B cell (primary cell): Measurements from ENCODE around the gene CD99L2. TPM values are rescaled to one million over a fixed set of nuclear protein-coding genes. Genes with fewer than 3 reads are reported as not detected.

ENCODE experiments used
- ATAC-seq: fragments of 200-7000 bp; cut with Tn5 transposase; one replicate; pipeline ENCODE4 v1.10.0; 2021; ENCODE audit warnings: low read depth, mild to moderate bottlenecking, moderate number of reproducible peaks, moderate library complexity
- CTCF ChIA-PET: fragments of 350-600 bp; sonication (Branson Sonifier 250); formaldehyde crosslinking; loops from one replicate; lab custom pipeline; 2021; ENCODE audit warnings: antibody characterized with exemption, inconsistent platforms; lab: Charles Lee
- POLR2A ChIA-PET: fragments of 350-600 bp; sonication (Branson Sonifier 250); formaldehyde crosslinking; loops from one replicate; lab custom pipeline; 2021; ENCODE audit warnings: antibody characterized with exemption; lab: Charles Lee
- DNase-seq: peaks from one replicate; pipeline ENCODE4 v3.0.0; 2013
- H2AFZ ChIP-seq: 2 replicates; pipeline ENCODE4 v1.6.1; 2012; ENCODE audit warnings: mild to moderate bottlenecking, low read depth, low read length; ENCODE audit not compliant: insufficient read depth, poor library complexity, severe bottlenecking
- H3K27ac ChIP-seq, 2 donors: 1 replicate in 1 of 2; 2 replicates in 1 of 2; pipeline ENCODE4 v1.5.1; 2012 to 2013; ENCODE audit warnings: low read length in 2 of 2, mild to moderate bottlenecking in 2 of 2, moderate library complexity in 1 of 2
- H3K27me3 ChIP-seq, 4 experiments: fragments of 200-600 bp in 1 of 4; sonication (generic) in 1 of 4; replicated peaks in 1 of 4; 1 replicate in 2 of 4; 2 replicates in 2 of 4; pipeline versions ENCODE4 v1.6.1 to v1.7.0; 2013 to 2016; ENCODE audit warnings: low read length in 3 of 4, mild to moderate bottlenecking in 2 of 4, mixed read lengths in 1 of 4, moderate library complexity in 1 of 4; ENCODE audit not compliant: insufficient read depth in 4 of 4, control insufficient read depth in 3 of 4; ENCODE audit errors: control extremely low read depth in 1 of 4
- H3K36me3 ChIP-seq, 2 experiments: replicated peaks in 1 of 2; 1 replicate in 1 of 2; 2 replicates in 1 of 2; pipeline versions ENCODE4 v1.6.1 to v1.7.1; 2013; ENCODE audit warnings: low read length in 1 of 2; ENCODE audit not compliant: insufficient read depth in 2 of 2, control insufficient read depth in 1 of 2; ENCODE audit errors: control extremely low read depth in 1 of 2, extremely low read depth in 1 of 2
- H3K4me1 ChIP-seq, 2 donors: fragments of 200-600 bp in 1 of 2; sonication (generic) in 1 of 2; 1 replicate in 1 of 2; 2 replicates in 1 of 2; pipeline versions ENCODE4 v1.5.1 to v1.6.1; 2013 to 2017; ENCODE audit warnings: low read length in 2 of 2; ENCODE audit not compliant: control insufficient read depth in 2 of 2, insufficient read depth in 2 of 2
- H3K4me2 ChIP-seq: replicated peaks from 2 replicates; pipeline ENCODE3; 2012; ENCODE audit warnings: mild to moderate bottlenecking, low read depth, low read length; ENCODE audit not compliant: poor library complexity, severe bottlenecking
- H3K4me3 ChIP-seq, 5 experiments: fragments of 200-600 bp in 1 of 5; sonication (generic) in 1 of 5; 1 replicate in 3 of 5; 2 replicates in 2 of 5; pipeline versions ENCODE4 v1.5.1 to v1.7.0; 2011 to 2016; ENCODE audit warnings: low read length in 4 of 5, mild to moderate bottlenecking in 4 of 5, low read depth in 2 of 5, control low read depth in 1 of 5, moderate library complexity in 1 of 5; ENCODE audit not compliant: insufficient read depth in 1 of 5; ENCODE audit errors: control extremely low read depth in 1 of 5, extremely low read depth in 1 of 5
- H3K79me2 ChIP-seq: fragments of 200-600 bp; sonication (generic); one replicate; pipeline ENCODE4 v1.6.0; 2016; ENCODE audit warnings: low read length; ENCODE audit not compliant: control insufficient read depth, insufficient read depth
- H3K9ac ChIP-seq: fragments of 200-600 bp; sonication (generic); 2 replicates; pipeline ENCODE4 v1.6.1; 2017; ENCODE audit warnings: mild to moderate bottlenecking, low read length, moderate library complexity
- H3K9me3 ChIP-seq, 3 donors: one replicate each; pipeline versions ENCODE4 v1.6.1 to v1.7.1; 2013; ENCODE audit warnings: low read length in 2 of 3; ENCODE audit not compliant: control insufficient read depth in 2 of 3, insufficient read depth in 1 of 3; ENCODE audit errors: control extremely low read depth in 1 of 3
- H4K20me1 ChIP-seq: 2 replicates; pipeline ENCODE4 v1.6.0; 2012; ENCODE audit warnings: mild to moderate bottlenecking, low read length; ENCODE audit not compliant: insufficient read depth, control insufficient read depth, poor library complexity, severe bottlenecking
- H3K27ac Mint-ChIP-seq: one replicate; pipeline ENCODE4 v1.8.0; 2021; ENCODE audit warnings: mixed read lengths
- H3K27me3 Mint-ChIP-seq: one replicate; pipeline ENCODE4 v1.8.0; 2021; ENCODE audit warnings: mixed read lengths
- H3K4me1 Mint-ChIP-seq: one replicate; pipeline ENCODE4 v1.8.0; 2021; ENCODE audit warnings: mixed read lengths
- H3K4me3 Mint-ChIP-seq: one replicate; pipeline ENCODE4 v1.8.0; 2021; ENCODE audit warnings: mixed read lengths
- H3K9me3 Mint-ChIP-seq: one replicate; pipeline ENCODE4 v1.8.0; 2022; ENCODE audit warnings: mixed read lengths; ENCODE audit not compliant: insufficient read depth
- CTCF ChIP-seq: fragments of 200-600 bp; IDR thresholded peaks from one replicate; pipeline ENCODE4 v1.8.0; 2022; ENCODE audit warnings: antibody characterized with exemption, mild to moderate bottlenecking
- EZH2 ChIP-seq: IDR thresholded peaks from 2 replicates; pipeline ENCODE4 v1.6.1; 2012; ENCODE audit warnings: borderline replicate concordance, low read depth, mild to moderate bottlenecking, moderate library complexity, low read length; ENCODE audit not compliant: insufficient read depth, poor library complexity, severe bottlenecking
- WGBS: methylation state at CpG from one replicate; pipeline ENCODE4 v1.1.5; 2013; ENCODE audit warnings: missing lambda C conversion rate; ENCODE audit not compliant: insufficient coverage; 5-methylcytosine and 5-hydroxymethylcytosine counted together
- intact Hi-C: fragments of 100-400 bp; cut with micrococcal nuclease; formaldehyde crosslinking; loops from one replicate; pipeline ENCODE4 v1.10.0; 2022
- polyA plus RNA-seq: library from polyadenylated mRNA; depleted of rRNA; stranded (reverse); fragments of >200 nt; gene quantifications from 2 replicates; pipeline ENCODE4 v1.2.3, GENCODE V29; 2012
- total RNA-seq, 2 donors: library from RNA; stranded (reverse); fragments of 120-200 nt in 1 of 2; gene quantifications; 1 replicate in 1 of 2; 2 replicates in 1 of 2; pipeline versions ENCODE4 v1.2.3 to v1.2.4, GENCODE V29; 2013 to 2022

CD99L2 gene
- total and polyA plus RNA-seq, 2 donors (not counting 1 experiment from before 2014, with no cell fraction given), result 8.7 to 17.8 TPM

GRCh38 chrX:150719621-150720020 is 178.8 kb downstream of the CD99L2 start:
- TF ChIP-seq CTCF (no peak), EZH2 (no peak)
- POLR2A ChIA-PET, result no interaction called here
- no peaks in the 10 kb centered on the region for H3K27me3 Mint-ChIP-seq

More at GRCh38 chrX:150719621-150720020, 178.8 kb downstream of the CD99L2 start:
- Histone ChIP-seq H3K4me2 (no peak overlapping the region), H4K20me1 (peaks cover 5% of the 10 kb centered on the region), H3K27ac (no peak overlapping the region), H3K4me3 (no peak overlapping the region), H3K9ac (no peak overlapping the region), H2AFZ (no peak overlapping the region), H3K4me1 (no peaks in the 10 kb centered on the region), H3K79me2 (peaks cover 51% of the 10 kb centered on the region), H3K36me3 (peaks cover 0 to 12% of the 10 kb centered on the region in 2 experiments), H3K9me3 (no peaks in the 10 kb centered on the region), H3K27me3 (no peaks in the 10 kb centered on the region)
- Mint-ChIP-seq H3K4me1 (peaks cover 19% of the 10 kb centered on the region), H3K9me3 (no peaks in the 10 kb centered on the region), H3K4me3 (no peak overlapping the region), H3K27ac (no peak overlapping the region)
- WGBS, result no CpG with 5 or more reads among the region's 4 CpGs
- intact Hi-C loops, result loop anchor here (5.0 kb wide), 1 partner anchor 142 kb away; no protein-coding TSS in a partner anchor
- CTCF ChIA-PET, result interaction anchor here (2.7 to 6.0 kb wide), 3 partner anchors 18 to 39 kb away, joined by 10 to 72 read pairs (median 49); no protein-coding TSS in a partner anchor
- DNase-seq (no peak), ATAC-seq (no peak)

Other genes starting within 250 kb of the CD99L2 start
- gene MTMR1, start 205.3 kb downstream of the CD99L2 start, total RNA-seq, result 64.5 and 67.5 TPM in 2 replicates
- gene MTMR1, start 205.3 kb downstream of the CD99L2 start, polyA plus RNA-seq, result 30.8 and 55.7 TPM in 2 replicates
- 0.70 and 1.6 TPM in 2 replicates for gene HMGB3, start 84.7 kb upstream of the CD99L2 start, total RNA-seq
- 0.51 and 2.1 TPM in 2 replicates for gene HMGB3, start 84.7 kb upstream of the CD99L2 start, polyA plus RNA-seq